ENCODE data around the gene SLC7A8. TPM values are rescaled to one million over a fixed set of nuclear protein-coding genes. Genes with fewer than 3 reads are reported as not detected.
A peak's percentile ranks its signal among the peaks of the same experiment; 100 is the strongest.

SLC7A8 gene
- total RNA-seq, 2 experiments from 2014 or later, result 0.73 to 0.80 TPM

GRCh38 chr14:23185063-23185462, 1.6 kb upstream of the SLC7A8 start:
- Histone ChIP-seq H3K4me3 (ENCODE audit: low read length) (no peak overlapping the region), H3K36me3 (ENCODE audit: insufficient read depth, low read length) (no peaks in the 10 kb centered on the region), H3K4me1 (ENCODE audit: insufficient read depth, low read length) (peaks cover 21% of the 10 kb centered on the region), H3K9me3 (ENCODE audit: control insufficient read depth in 1 of 2, insufficient read depth in 1 of 2, low read length in 2 of 2) (no peaks in the 10 kb centered on the region), H3K27me3 (ENCODE audit: control insufficient read depth in 1 of 2, insufficient read depth in 2 of 2, low read length in 2 of 2) (peaks cover 11 to 19% of the 10 kb centered on the region in 2 experiments), H3K27ac (ENCODE audit: low read depth in 1 of 2, low read length in 2 of 2) (no peak overlapping the region)
- Mint-ChIP-seq H3K27ac (no peak overlapping the region), H3K4me1 (ENCODE audit: low read depth) (no peaks in the 10 kb centered on the region), H3K4me3 (no peak overlapping the region), H3K9me3 (no peaks in the 10 kb centered on the region), H3K36me3 (ENCODE audit: low read depth) (no peaks in the 10 kb centered on the region), H3K27me3 (no peaks in the 10 kb centered on the region)
- DNase-seq, result no peak
- intact Hi-C loops (cut with DNase I, micrococcal nuclease), result loop anchor here in 1 of 2 experiments (10.0 kb wide), 1 partner anchor 200 kb away; the partner anchor contains the start of gene AJUBA
- TF ChIP-seq CTCF (IDR thresholded peaks at IDR 0.05), result no peak
- ChIA-PET POLR2A (interaction anchor here (1.0 kb wide), 1 partner anchor 65 kb away, joined by 4 read pairs; no protein-coding TSS in a partner anchor), CTCF (interaction anchor here (1.1 to 2.6 kb wide), 4 partner anchors 64 to 116 kb away, joined by 3 to 29 read pairs (median 12); no protein-coding TSS in a partner anchor)
- ATAC-seq (ENCODE audit: poor library complexity), result no peak

- Mint-ChIP-seq H3K4me3 (no peak overlapping the region), H3K36me3 (ENCODE audit: low read depth) (no peaks in the 10 kb centered on the region), H3K9me3 (no peaks in the 10 kb centered on the region), H3K4me1 (ENCODE audit: low read depth) (no peaks in the 10 kb centered on the region), H3K27me3 (peaks cover 6% of the 10 kb centered on the region), H3K27ac (no peak overlapping the region)
- CTCF ChIA-PET, result interaction anchor here (1.1 to 2.4 kb wide), 2 partner anchors 63 to 106 kb away, joined by 4 to 10 read pairs; no protein-coding TSS in a partner anchor
- peak; percentile 29 for ATAC-seq (ENCODE audit: poor library complexity)
- TF ChIP-seq CTCF (IDR thresholded peaks at IDR 0.05), result no peak
- POLR2A ChIA-PET, result interaction anchor here (1.7 kb wide), 1 partner anchor 88 kb away, joined by 10 read pairs; the partner anchor contains the start of genes ACIN1 and C14orf119
- H3K9me3 ChIP-seq (ENCODE audit: control insufficient read depth in 1 of 2, insufficient read depth in 1 of 2, low read length in 2 of 2), result no peaks in the 10 kb centered on the region
- intact Hi-C loops (cut with DNase I, micrococcal nuclease), result loop anchor here in 1 of 2 experiments (2.0 to 10.0 kb wide), 2 partner anchors 112 to 198 kb away; partner anchors contain the start of gene AJUBA
- no peak overlapping the region for H3K27ac ChIP-seq (ENCODE audit: low read depth in 1 of 2, low read length in 2 of 2)
- DNase-seq, result no peak
- H3K4me1 ChIP-seq (ENCODE audit: insufficient read depth, low read length), result peaks cover 21% of the 10 kb centered on the region
- peaks cover 18 to 19% of the 10 kb centered on the region in 2 experiments for H3K27me3 ChIP-seq (ENCODE audit: control insufficient read depth in 1 of 2, insufficient read depth in 2 of 2, low read length in 2 of 2)
- peak overlapping the region; percentile 50 for H3K4me3 ChIP-seq (ENCODE audit: low read length)
- H3K36me3 ChIP-seq (ENCODE audit: insufficient read depth, low read length), result no peaks in the 10 kb centered on the region
Measured at GRCh38 chr14:23183158-23183470, 346 bp downstream of the SLC7A8 start.

GRCh38 chr14:23182372-23183157, 895 bp downstream of the SLC7A8 start:
- intact Hi-C loops (cut with DNase I, micrococcal nuclease), result loop anchor here in 1 of 2 experiments (2.0 to 10.0 kb wide), 2 partner anchors 112 to 198 kb away; partner anchors contain the start of gene AJUBA
- Histone ChIP-seq H3K36me3 (ENCODE audit: insufficient read depth, low read length) (no peaks in the 10 kb centered on the region), H3K27ac (ENCODE audit: low read depth in 1 of 2, low read length in 2 of 2) (no peak overlapping the region), H3K4me1 (ENCODE audit: insufficient read depth, low read length) (peaks cover 21% of the 10 kb centered on the region), H3K9me3 (ENCODE audit: control insufficient read depth in 1 of 2, insufficient read depth in 1 of 2, low read length in 2 of 2) (no peaks in the 10 kb centered on the region), H3K4me3 (ENCODE audit: low read length) (peak overlapping the region; percentile 50), H3K27me3 (ENCODE audit: control insufficient read depth in 1 of 2, insufficient read depth in 2 of 2, low read length in 2 of 2) (peaks cover 19 to 21% of the 10 kb centered on the region in 2 experiments)
- peaks cover 12% of the 10 kb centered on the region for H3K27me3 Mint-ChIP-seq
- H3K27ac Mint-ChIP-seq, result no peak overlapping the region
- no peaks in the 10 kb centered on the region for H3K4me1 Mint-ChIP-seq (ENCODE audit: low read depth)
- ATAC-seq (ENCODE audit: poor library complexity) (peak; percentile 59), DNase-seq (peak in 11 of 14 experiments; percentile 11 to 51 (median 30))
- CTCF ChIA-PET, result interaction anchor here (0.5 to 2.4 kb wide), 6 partner anchors 11 to 198 kb away, joined by 3 to 10 read pairs (median 4); no protein-coding TSS in a partner anchor
- H3K36me3 Mint-ChIP-seq (ENCODE audit: low read depth), result no peaks in the 10 kb centered on the region
- POLR2A ChIA-PET, result interaction anchor here (0.7 to 1.7 kb wide), 4 partner anchors 10 to 185 kb away, joined by 3 to 10 read pairs (median 4); partner anchors contain the start of genes ACIN1 and C14orf119
- no peak for TF ChIP-seq CTCF (IDR thresholded peaks at IDR 0.05)
- no peak overlapping the region for H3K4me3 Mint-ChIP-seq
- H3K9me3 Mint-ChIP-seq, result no peaks in the 10 kb centered on the region
